Measurements from ENCODE around the gene PKIG.
A peak's percentile ranks its signal among the peaks of the same experiment; 100 is the strongest.
"Not testable (repeated sequence)": the region's sequence is repeated elsewhere in the genome, so short reads cannot be mapped to it uniquely, and the experiment has no call there.

The PKIG gene

DNA sequence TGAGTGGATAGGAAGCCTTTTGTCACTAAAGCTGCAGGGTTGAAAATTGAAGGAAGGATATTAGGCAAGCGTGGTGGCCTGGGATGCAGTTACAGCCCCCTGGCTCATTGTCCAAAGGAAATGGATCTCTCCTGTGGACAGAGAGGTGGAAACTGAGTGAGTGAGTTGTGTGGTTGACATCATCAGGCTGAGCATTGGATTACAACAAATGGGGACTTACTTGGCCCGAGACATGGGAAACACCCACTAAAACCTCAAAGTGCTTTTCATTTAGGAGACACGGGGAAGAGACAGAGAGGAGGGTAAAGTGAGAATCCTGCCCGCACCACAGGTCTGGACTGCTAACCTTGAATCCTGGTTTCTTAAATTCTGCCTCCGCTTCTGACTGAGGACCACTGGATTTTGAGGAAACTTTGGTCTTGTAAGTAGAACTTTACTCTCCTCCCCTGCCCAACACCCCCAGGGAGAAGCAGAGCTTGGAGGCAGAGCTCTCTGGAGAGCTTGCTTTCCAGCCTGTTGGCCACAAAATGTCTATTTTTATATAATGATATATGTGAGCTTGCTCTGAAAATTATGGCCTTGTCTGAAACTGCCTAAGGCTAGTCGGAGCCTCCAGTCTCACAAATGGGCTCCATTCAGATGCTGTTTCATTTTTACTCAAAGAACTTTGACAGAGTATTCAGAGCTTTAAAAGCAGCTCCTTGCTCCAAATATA, at the start of gene PKIG:
Gene PKIG (plus strand): TSS at position 269 of the 715 bp plus-strand sequence. CDS start 31,978 bp downstream, outside the sequence.
- no peak for DNase-seq

DNA sequence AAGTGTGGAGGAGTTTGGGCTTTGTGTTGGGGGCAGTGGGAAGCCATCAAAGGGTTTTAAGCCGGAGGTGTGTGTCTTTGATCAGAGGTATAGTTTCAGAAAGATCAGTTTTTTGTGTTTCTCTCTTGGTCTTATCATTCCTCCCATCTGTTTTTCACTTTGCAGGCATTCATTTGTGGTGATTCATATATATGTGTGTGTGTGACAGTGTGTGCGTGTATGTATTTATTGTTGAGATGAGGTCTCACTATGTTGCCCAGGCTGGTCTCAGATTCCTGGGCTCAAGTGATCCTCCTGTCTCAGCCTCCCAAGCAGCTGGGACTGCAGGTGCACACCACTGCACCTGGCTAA, 49.4 kb upstream of the PKIG start:
- DNase-seq, result no peak

DNA sequence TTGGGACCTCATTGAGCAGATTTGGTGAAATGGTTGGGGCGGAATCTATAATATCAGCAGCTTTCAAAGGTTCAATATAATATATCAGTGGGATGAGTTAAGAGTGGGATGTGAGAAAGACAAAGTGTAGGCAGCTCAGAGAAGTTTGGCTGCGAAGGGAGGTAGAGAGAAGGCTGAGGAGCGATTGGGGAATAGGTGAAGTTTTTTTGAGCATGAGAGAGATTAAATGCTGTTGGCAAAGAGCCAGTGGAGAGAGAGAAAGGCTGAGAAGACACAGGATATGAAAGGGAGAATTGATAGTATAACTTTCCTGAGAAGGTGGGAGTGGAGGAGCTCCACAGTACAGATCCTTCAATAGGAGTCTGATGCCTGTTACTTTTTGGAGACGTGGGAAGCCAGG, 48.5 kb upstream of the PKIG start:
- DNase-seq, result no peak

DNA sequence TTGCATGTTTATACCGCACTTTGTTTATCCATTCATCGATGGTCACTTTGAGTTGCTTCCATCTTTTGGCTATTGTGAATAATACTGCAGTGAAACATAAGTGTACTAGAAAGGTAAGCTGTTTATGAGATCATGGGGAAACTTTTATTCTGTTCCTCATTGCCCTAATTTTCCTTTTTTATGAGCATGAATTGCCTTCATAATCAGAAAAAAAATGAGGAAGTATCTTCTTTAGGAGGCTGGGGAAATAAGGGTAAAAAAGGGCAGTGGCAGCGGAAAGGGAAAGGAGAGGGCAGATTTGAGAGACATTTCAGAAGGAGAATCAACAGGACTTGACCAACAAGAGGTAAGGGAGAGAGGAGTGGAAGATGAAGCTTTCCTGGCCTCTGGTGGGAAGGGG, 46.2 kb upstream of the PKIG start:
- DNase-seq, result no peak

DNA sequence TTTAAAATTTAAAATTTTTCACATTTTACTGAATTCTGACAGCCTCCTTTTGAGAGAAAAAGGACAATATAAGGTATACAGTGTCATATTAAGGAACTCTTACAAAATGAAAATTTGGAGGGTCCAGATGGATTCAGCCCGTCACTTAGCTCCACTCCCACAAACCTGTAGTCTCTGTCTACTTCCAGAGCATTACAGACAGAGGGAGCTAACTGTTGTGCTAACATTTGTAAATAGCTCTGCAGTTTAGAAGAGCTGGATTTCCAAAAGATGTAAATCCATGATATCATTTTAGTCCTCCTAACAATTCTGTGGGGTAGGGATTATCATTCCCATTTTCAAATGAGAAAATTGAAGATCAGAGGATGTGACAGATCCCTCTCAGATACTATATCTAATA, 44.4 kb upstream of the PKIG start:
- DNase-seq, result no peak

DNA sequence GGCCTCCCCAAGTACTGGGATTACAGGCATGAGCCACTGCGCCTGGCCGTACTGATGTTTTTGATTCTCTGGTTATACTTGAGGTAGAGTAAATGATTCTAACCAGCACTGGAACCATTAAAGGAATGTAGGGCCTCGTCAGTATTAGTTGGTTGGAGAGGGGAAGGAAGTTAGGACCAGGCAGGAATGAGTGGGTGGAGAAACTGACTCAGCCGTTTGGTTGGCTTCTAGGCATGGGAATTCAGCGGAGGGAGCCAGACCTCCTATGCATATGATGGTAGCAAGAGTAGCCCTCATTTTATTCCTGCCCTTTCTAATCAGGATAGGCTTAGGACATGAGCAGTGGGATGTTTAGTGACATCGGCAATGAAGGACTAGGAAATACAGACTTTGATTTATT, 41.5 kb upstream of the PKIG start:
- DNase-seq, result no peak

DNA sequence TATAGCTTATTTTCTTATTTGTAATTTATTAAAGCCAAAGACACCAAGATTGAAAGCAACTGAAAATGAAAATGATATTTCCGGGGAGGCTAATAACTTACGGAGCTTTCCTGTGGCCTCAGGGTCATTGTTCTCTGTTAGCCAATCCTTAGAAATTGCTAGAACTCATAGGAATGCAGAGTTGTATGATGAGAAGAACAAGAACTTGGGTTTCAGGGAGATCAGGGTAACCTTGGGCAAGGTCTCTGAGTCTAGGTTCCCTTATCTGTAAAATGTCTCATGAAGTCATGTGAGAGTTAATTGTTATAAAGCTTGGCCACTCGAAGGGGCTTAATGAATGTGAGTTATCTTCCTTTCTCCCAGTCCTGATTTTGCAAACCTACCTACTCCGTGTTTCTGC, 40.4 kb upstream of the PKIG start:
- DNase-seq, result no peak

DNA sequence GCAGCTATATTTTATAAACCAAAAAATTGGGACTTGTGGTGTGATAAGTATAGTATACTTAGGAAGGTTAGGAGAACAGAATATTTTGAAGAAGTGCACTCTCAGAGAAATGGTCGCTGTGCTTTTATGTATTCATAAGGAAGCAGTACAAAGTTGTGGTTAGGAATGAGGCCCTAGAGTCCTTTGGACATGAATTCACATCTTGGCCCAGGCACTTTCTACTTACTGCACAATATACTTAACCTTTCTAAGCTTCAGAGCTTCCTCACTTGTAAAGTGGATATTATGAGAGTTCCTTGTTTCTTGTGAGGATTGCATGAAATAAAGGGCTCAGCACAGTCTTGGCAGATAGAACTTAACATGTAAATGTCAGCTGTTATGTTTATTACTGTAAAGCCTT, 39.5 kb upstream of the PKIG start:
- DNase-seq, result no peak

DNA sequence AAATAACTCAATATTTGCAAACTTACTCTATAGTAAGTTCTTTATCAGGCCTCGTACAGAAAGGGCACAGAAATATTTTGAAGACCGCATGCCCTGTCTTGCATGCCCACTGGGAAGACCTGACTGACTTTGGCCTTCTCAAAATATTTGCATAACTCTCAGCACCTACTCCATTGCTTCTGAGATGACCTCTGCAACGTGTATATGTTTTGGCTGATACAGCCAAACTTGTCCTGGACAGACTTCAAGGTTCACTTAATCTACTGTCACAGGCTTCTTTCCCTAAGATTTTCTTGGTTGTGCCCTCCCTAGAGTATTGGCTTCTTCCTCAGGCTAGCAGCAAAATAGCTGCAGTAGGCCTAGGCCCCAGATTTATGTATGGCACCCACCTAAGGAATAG, 39.0 kb upstream of the PKIG start:
- DNase-seq, result no peak

DNA sequence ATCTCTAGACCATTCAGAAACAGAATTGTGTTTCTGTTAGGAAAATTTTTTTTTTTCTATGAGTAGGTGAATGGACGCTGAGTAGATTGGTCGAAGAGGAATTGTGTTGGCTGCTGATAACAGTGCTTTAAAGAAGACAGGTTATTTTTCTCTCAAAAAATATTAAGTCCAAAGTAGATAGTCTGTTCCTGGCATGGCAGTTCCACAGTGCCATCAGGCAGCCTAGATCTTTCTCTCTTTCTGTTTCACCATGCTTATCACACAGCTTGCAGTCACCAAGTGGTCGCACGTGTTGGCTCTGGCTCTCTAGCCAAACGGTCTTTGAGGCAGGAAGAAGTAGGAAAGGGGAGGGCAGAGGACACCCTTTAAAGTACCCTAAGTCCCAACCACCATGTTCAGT, 38.1 kb upstream of the PKIG start:
- no peak for DNase-seq

DNA sequence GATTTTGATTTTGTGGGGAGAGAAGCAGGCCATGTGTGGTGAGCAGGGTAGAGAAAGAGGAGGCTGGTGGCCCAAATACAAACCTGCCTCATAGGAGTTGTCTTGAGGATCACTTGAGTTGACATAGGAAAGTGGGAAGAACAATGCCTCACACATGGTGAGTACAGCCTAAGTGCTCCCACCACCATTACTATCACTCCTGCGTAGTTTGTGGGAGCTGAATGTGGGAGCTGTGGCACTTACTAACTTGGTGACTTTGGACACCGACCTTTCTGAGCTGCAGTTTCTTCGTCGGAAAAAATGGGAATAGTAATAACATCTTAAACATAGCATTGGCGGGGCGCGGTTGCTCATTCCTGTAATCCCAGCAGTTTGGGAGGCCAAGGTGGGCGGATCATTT, 35.0 kb upstream of the PKIG start:
- DNase-seq, result no peak

DNA sequence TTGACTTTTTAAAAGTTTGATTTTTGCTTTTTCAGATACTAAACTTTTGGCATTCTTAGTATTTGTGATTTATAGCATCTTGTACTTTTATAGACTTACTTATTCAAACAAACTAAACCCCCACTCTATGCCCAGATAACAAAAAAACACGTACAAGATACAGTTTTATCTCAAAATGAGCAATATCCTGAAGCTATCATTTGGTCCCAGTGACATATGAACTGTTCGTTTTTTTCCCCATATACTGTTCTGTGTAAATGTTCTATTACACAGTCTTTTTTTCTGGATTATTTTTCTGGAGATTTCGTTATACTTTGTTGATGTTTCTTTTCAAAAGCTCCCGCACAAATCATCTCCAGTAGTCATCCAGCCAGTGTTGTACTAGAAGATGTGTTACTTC, 33.3 kb upstream of the PKIG start:
- DNase-seq, result no peak

DNA sequence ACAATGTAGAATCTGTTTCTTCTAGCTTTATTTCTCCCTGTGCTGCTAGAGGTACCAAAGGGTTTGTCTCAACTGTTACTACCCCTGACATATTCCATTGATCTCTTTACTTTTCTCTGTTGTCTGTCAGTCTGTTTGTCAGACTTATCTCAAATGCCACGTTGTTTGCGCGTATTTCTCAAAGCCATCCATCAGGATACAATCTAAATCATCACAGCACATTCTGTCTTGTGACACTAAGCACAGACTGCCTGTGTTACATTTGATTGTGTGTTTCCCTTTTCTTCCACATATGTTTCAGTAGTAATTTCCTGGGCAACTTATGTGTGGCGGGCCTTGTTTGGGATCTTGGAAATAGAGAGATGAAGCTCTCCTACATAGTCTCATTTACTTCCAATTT, 30.3 kb upstream of the PKIG start:
- no peak for DNase-seq

DNA sequence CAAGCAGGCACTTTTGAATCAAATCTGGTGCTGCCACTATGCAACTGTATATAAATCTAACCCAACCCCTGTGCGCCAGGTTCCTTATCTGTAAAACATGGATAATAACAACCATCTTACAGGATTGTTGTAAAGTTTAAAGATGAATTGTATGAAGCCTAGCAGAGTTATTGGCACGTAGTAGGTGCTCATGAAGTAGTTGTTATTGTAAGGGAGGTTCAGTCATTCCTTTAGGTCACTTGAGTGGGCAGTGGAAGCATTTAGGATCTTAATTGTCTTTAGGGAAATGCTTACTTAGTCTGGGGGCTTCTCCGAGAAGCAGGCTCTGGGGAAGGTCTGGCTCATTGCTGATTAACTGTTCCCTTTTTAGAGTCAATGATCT, 29.8 kb upstream of the PKIG start:
- no peak for DNase-seq

DNA sequence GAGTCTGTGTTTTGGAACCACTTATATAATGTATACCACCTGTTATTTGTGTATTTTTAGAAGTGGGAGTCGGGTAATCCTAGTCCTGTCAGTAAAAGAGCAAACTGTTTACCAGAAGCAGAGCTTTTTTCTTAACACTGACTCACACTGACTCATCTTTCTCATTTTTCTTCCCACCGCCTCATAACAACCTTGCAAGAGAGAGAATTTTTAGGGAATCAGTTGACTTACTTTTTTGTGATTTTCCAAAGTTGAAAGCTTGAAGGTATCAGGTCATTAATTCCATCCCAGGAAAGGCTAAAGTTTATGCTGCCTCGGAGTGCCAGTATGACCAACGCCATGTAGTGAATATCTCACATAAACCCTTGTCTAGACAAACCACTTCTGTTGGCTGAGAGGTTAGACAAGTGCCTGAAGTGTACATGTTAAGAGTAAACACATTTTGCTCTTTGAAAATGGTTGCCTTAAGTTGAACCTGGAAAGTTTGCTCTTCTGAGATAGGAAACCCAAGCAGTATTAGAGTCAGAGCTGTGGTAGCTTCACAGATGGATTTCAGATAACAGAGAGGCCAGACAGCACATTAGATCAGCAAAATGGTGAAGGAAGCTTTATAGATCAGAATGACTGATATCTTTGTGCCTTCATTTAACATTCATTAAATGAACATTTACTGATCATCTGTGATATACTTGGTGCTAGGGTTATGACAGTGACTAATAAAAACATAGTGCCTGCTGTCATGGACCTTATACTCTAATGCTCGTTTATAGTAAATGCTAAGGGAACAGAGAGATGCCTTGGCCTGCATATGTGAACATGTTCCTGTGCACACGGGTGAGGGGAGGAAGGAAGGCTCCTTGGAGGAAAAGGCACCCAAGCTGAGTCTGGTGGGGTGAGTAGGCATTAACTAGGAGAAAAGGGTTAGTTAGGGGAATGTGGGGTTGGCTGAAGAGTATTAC, 29.1 kb upstream of the PKIG start:
- DNase-seq, result peak; percentile 38

DNA sequence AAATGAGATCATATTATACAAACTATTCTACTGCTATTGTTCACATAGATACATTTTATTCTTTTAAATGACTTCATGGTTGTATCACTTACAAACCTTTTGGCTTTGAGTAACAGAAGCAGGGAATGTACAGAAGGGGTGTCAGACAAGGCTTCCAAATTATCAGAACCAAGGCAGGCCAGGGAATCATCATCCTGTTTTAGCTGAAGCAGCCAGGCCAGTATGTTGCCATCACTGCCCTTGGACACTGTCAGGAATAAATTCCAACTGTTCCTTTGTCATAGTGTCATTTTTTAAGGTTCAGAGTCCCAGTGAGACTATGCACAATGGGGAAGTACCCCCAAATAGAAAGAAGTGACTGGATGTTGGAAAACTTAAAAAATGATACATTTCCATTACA, 23.1 kb upstream of the PKIG start:
- DNase-seq, result no peak

DNA sequence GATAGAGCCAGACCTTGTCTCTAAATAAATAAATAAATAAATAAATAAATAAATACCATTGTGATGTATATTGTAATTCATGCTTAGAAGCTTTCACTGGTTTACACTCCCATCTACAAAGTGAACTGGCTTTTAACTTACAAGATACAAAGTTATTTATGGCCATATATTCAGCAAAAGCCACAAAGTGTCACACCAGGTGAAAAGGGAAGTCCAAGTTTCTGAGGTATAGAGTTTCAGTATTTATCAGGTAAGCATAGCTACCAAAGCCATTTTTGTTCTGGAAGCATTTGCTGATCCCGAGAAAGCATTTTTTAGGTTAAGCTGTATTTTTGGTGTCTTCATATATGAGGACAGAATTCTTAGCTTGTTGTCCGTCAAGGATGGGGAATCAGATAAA, 22.1 kb upstream of the PKIG start:
- no peak for DNase-seq

DNA sequence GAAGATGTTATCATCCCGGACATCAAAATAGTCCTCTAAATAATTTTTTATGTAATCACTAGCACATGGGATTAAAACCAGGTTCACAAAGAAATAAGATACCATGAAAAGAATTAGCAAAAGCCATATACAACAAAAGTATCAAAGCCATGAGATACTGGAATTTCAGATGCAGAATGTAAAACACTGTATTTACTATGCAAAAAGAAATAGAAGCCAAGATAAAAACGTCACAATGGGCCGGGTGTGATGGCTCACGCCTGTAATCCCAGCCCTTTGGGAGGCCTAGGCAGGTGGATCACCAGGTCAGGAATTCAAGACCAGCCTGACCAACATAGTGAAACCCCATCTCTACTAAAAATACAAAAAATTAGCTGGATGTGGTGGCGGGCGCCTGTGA, 21.6 kb upstream of the PKIG start:
- DNase-seq, result not testable (repeated sequence)

DNA sequence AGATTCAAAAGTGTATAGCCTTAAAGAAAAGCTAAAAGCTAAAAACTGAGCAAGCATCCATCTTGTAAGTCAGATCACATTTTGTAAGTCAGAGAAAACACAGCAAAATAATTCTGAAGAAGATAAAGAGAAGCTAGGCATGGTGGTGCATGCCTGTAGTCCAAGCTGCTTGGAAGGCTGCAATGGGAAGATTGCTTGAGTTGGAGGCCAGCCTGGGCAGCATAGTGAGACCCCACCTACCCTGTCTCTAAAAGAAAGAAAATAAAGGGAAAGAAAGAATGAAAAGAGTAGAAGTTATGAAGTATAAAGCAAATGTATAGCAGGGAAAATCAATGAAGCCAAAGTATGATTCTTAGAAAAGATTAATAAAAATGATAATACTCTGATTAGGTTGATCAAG, 20.5 kb upstream of the PKIG start:
- no peak for DNase-seq

DNA sequence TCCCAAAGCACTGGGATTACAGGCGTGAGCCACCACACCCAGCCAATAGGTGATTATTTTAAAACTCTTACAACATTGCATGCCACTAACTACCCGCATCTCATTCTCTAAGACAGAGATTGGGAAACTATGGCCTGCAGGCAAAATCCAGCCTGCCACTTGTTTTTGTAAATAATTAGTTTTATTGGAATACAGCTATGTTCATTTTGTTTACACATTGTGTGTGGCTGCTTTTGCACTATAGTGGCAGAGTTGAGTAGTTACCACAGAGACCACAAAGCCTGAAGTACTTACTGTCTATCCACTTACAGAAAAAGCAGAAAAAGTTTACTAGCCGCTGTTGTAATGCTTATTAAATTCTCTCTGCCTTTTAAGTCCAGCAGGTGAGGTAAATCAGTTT, 16.4 kb upstream of the PKIG start:
- no peak for DNase-seq

DNA sequence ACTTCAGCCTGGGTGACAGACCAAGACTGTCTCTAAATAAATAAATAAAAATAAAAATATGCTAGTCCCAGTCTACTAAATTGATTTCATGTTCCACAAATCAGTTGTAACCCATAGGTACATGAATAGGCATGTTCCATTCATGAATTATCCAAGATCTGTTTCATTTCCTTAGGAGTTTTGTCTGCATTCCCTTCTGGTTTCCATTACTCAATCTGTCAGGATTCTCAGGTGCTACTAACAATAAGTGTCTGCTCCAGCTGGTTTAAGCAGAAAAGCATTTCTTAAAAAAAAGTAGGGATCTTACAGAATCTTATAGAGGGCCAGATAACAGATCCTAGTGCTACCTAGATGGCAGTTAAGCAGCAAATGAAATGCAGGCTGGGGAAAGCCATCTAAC, 15.6 kb upstream of the PKIG start:
- DNase-seq, result no peak

DNA sequence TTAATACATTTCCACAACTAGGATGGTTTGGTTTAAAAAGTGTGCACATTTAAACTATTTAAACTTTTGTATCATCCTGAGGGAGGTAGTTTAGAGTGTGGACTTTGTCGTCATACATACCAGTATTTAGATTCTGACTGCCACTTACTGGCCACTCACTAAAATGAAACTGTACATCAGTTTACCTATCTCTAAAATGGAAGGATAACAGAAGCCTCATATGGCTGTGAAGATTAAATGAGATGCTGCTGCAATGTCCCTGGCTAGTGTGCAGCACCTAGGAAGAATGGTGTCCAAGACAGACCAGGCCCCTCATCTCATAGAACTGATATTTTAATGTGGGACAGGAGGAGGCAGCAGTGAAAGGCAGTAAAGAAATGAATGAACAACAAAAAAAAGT, 12.0 kb upstream of the PKIG start:
- DNase-seq, result no peak

DNA sequence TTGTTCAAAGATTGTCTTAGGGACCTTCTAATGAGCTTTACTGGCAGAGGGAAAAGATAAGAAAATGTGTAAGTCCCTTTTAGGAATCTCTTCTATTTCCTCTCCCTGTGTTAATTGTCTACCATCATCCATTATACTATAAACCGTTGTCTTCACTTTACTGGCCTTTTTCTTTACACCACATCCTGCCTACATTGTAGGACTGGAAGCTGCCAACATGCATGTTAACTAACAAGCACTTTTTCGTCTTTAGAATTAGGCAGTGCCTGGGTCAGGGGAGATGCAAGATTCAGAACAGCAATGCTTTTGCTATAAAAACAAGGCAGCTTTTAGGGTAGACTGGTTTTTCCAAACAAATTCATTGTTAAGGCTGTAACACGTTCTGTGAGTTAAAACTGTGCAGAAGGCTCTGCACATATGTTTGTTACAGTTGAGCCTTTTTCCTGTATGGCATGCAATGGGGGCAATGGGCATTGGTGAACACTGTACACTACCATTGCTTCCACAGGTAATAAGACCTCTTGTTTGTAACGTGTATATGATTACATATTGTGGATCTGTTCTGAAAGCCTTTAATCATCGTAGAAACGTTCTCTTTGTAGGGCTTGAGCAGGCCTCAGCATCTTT, 10.9 kb upstream of the PKIG start:
- DNase-seq, result no peak

Data from NCI-H446 treated with DMSO at 0.1 percent for 48 hours (cell line).